WTC11 (cell line): ENCODE data around the gene GRM7. TPM values are rescaled to one million over a fixed set of nuclear protein-coding genes. Genes with fewer than 3 reads are reported as not detected.

ENCODE experiments used
- ATAC-seq: fragments of 200-7000 bp; cut with Tn5 transposase; 2 replicates; pipeline ENCODE4 v1.10.0; 2021; ENCODE audit warnings: mild to moderate bottlenecking, moderate library complexity
- CTCF ChIA-PET: fragments of 300-600 bp; sonication (Branson Sonifier 250); formaldehyde crosslinking; loops from one replicate; lab custom pipeline; 2021; ENCODE audit warnings: antibody characterized with exemption; lab: Charles Lee
- POLR2A ChIA-PET: fragments of 350-600 bp; sonication (Branson Sonifier 250); formaldehyde crosslinking; loops from one replicate; lab custom pipeline; 2021; ENCODE audit warnings: antibody characterized with exemption; lab: Charles Lee
- DNase-seq: peaks from one replicate; pipeline ENCODE4 v3.0.0; 2021; ENCODE audit warnings: low spot score
- H3K27ac Mint-ChIP-seq: 2 replicates; pipeline ENCODE4 v1.8.0; 2021; ENCODE audit warnings: mixed read lengths
- H3K27me3 Mint-ChIP-seq: 2 replicates; pipeline ENCODE4 v1.8.0; 2021; ENCODE audit warnings: low read depth, mild to moderate bottlenecking, moderate library complexity, mixed read lengths
- H3K36me3 Mint-ChIP-seq: 2 replicates; pipeline ENCODE4 v1.8.0; 2021; ENCODE audit warnings: mixed read lengths
- H3K4me1 Mint-ChIP-seq: 2 replicates; pipeline ENCODE4 v1.8.0; 2022; ENCODE audit warnings: mixed read lengths
- H3K4me3 Mint-ChIP-seq: 2 replicates; pipeline ENCODE4 v1.8.0; 2021; ENCODE audit warnings: mild to moderate bottlenecking, moderate library complexity, mixed read lengths
- H3K9me3 Mint-ChIP-seq: 2 replicates; pipeline ENCODE4 v1.8.0; 2021; ENCODE audit warnings: mixed read lengths
- ATF1 ChIP-seq: sonication (generic); formaldehyde crosslinking; IDR thresholded peaks from 2 replicates; pipeline ENCODE4 v1.8.1; 2023; ENCODE audit warnings: mild to moderate bottlenecking, moderate library complexity, missing genetic modification reagents
- ATF2 ChIP-seq: sonication (generic); formaldehyde crosslinking; IDR thresholded peaks from 2 replicates; pipeline ENCODE4 v1.8.1; 2022; ENCODE audit warnings: low read depth, missing genetic modification reagents, borderline replicate concordance
- CDX4 ChIP-seq: fragments of 250-450 bp; sonication (Bioruptor Pico); IDR thresholded peaks from 2 replicates; pipeline ENCODE4 v1.9.0; 2021; ENCODE audit warnings: moderate library complexity, mild to moderate bottlenecking, inconsistent platforms, borderline replicate concordance
- CREM ChIP-seq: sonication (generic); formaldehyde crosslinking; IDR thresholded peaks from 2 replicates; pipeline ENCODE4 v1.8.1; 2022; ENCODE audit warnings: mild to moderate bottlenecking, missing genetic modification reagents, moderate library complexity
- E2F5 ChIP-seq: sonication (generic); formaldehyde crosslinking; IDR thresholded peaks from 2 replicates; pipeline ENCODE4 v1.8.1; 2022; ENCODE audit warnings: mild to moderate bottlenecking, moderate library complexity, missing genetic modification reagents
- GRHL2 ChIP-seq: fragments of 250-450 bp; sonication (Bioruptor Pico); IDR thresholded peaks from 2 replicates; pipeline ENCODE4 v1.8.0; 2022; ENCODE audit warnings: mild to moderate bottlenecking, moderate library complexity; ENCODE audit not compliant: insufficient replicate concordance, severe bottlenecking
- IRF2 ChIP-seq: sonication (generic); formaldehyde crosslinking; IDR thresholded peaks from 2 replicates; pipeline ENCODE4 v1.8.0; 2022; ENCODE audit warnings: low read depth, missing genetic modification reagents, borderline replicate concordance
- MAX ChIP-seq: sonication (generic); formaldehyde crosslinking; IDR thresholded peaks from 2 replicates; pipeline ENCODE4 v1.8.0; 2022; ENCODE audit warnings: mild to moderate bottlenecking, missing genetic modification reagents
- MLX ChIP-seq: sonication (generic); formaldehyde crosslinking; IDR thresholded peaks from 2 replicates; pipeline ENCODE4 v1.8.1; 2023; ENCODE audit warnings: mild to moderate bottlenecking, missing genetic modification reagents, moderate library complexity
- OVOL2 ChIP-seq: fragments of 250-450 bp; sonication (Bioruptor Pico); IDR thresholded peaks from 2 replicates; pipeline ENCODE4 v1.9.0; 2021; ENCODE audit warnings: mild to moderate bottlenecking, borderline replicate concordance
- SMAD4 ChIP-seq: sonication (generic); formaldehyde crosslinking; IDR thresholded peaks from 2 replicates; pipeline ENCODE4 v1.8.0; 2022; ENCODE audit warnings: mild to moderate bottlenecking, missing genetic modification reagents
- SOX15 ChIP-seq: fragments of 250-450 bp; sonication (Bioruptor Pico); IDR thresholded peaks from 2 replicates; pipeline ENCODE4 v1.9.0; 2021; ENCODE audit warnings: mild to moderate bottlenecking
- TCF7 ChIP-seq: sonication (generic); formaldehyde crosslinking; IDR thresholded peaks from 2 replicates; pipeline ENCODE4 v1.8.0; 2022; ENCODE audit warnings: mild to moderate bottlenecking, low read depth, missing genetic modification reagents, moderate library complexity
- TEAD1 ChIP-seq: sonication (generic); formaldehyde crosslinking; IDR thresholded peaks from 2 replicates; pipeline ENCODE4 v1.8.0; 2022; ENCODE audit warnings: mild to moderate bottlenecking, missing genetic modification reagents
- TP53 ChIP-seq: sonication (generic); formaldehyde crosslinking; IDR thresholded peaks from 2 replicates; pipeline ENCODE4 v1.8.1; 2023; ENCODE audit warnings: mild to moderate bottlenecking, missing genetic modification reagents
- ZBTB21 ChIP-seq: sonication (generic); formaldehyde crosslinking; IDR thresholded peaks from 2 replicates; pipeline ENCODE4 v1.8.1; 2023; ENCODE audit warnings: mild to moderate bottlenecking, missing genetic modification reagents, borderline replicate concordance
- total RNA-seq: library from RNA; stranded (reverse); gene quantifications from 3 replicates; pipeline ENCODE4 v1.2.3, GENCODE V29; 2021
- TF ChIP-seq, protein P1 (sequence below): fragments of 250-450 bp; sonication (Bioruptor Pico); IDR thresholded peaks from 2 replicates; pipeline ENCODE4 v1.9.0; 2021; ENCODE audit warnings: mild to moderate bottlenecking, borderline replicate concordance

Gene GRM7
- total RNA-seq, 1 experiment from 2014 or later: 0.42 TPM

DNA sequence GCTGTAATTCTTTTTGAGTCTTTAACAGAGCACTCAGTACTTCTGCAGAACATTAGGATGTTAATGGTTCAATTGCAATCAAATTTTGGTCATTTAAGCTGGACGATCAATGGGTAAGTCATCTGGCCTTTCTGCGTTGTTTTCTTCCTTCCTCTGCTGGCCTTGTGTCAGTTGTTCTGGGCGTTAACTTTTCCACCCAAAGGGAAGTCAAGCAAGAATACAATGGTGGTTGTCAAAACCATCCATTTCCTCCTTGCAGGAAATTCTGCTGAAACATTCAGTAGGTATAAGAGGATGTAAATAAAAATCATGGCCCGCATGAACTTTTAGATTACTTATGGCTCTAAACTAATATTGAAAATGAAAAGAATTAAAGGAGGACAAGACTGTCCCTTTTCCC is 584.0 kb downstream of the GRM7 start (continued):
- TF ChIP-seq TEAD1 (CRISPR knock-in tag) (no peak), GRHL2 (CRISPR knock-in tag) (no peak), ATF1 (CRISPR knock-in tag) (no peak), IRF2 (CRISPR knock-in tag) (no peak), MAX (CRISPR knock-in tag) (no peak)
- TF ChIP-seq, protein P1, sequence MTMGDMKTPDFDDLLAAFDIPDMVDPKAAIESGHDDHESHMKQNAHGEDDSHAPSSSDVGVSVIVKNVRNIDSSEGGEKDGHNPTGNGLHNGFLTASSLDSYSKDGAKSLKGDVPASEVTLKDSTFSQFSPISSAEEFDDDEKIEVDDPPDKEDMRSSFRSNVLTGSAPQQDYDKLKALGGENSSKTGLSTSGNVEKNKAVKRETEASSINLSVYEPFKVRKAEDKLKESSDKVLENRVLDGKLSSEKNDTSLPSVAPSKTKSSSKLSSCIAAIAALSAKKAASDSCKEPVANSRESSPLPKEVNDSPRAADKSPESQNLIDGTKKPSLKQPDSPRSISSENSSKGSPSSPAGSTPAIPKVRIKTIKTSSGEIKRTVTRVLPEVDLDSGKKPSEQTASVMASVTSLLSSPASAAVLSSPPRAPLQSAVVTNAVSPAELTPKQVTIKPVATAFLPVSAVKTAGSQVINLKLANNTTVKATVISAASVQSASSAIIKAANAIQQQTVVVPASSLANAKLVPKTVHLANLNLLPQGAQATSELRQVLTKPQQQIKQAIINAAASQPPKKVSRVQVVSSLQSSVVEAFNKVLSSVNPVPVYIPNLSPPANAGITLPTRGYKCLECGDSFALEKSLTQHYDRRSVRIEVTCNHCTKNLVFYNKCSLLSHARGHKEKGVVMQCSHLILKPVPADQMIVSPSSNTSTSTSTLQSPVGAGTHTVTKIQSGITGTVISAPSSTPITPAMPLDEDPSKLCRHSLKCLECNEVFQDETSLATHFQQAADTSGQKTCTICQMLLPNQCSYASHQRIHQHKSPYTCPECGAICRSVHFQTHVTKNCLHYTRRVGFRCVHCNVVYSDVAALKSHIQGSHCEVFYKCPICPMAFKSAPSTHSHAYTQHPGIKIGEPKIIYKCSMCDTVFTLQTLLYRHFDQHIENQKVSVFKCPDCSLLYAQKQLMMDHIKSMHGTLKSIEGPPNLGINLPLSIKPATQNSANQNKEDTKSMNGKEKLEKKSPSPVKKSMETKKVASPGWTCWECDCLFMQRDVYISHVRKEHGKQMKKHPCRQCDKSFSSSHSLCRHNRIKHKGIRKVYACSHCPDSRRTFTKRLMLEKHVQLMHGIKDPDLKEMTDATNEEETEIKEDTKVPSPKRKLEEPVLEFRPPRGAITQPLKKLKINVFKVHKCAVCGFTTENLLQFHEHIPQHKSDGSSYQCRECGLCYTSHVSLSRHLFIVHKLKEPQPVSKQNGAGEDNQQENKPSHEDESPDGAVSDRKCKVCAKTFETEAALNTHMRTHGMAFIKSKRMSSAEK (CRISPR knock-in tag): no peak
- TF ChIP-seq, all 79 proteins: peak for 0

GRCh38 chr3:7445331-7445730 is 584.4 kb downstream of the GRM7 start:
- DNase-seq (no peak), ATAC-seq (no peak)
- H3K9me3 Mint-ChIP-seq: peaks cover 4% of the 10 kb centered on the region
- H3K27me3 Mint-ChIP-seq: no peaks in the 10 kb centered on the region
- H3K4me3 Mint-ChIP-seq: no peak overlapping the region
- H3K4me1 Mint-ChIP-seq: no peaks in the 10 kb centered on the region; the same call in 1 of the 2 replicates
- ChIA-PET CTCF (no interaction called here), POLR2A (no interaction called here)
- no peak overlapping the region for H3K27ac Mint-ChIP-seq
- no peak for TF ChIP-seq TP53 (CRISPR knock-in tag)
- TF ChIP-seq MLX (CRISPR knock-in tag): no peak
- TF ChIP-seq E2F5: no peak
- TF ChIP-seq SMAD4: no peak
- no peak for TF ChIP-seq CREM (CRISPR knock-in tag)
- no peak for TF ChIP-seq ATF2 (CRISPR knock-in tag)
- TF ChIP-seq, protein P1 (CRISPR knock-in tag): no peak
- no peak for TF ChIP-seq OVOL2 (CRISPR knock-in tag)
- no peak for TF ChIP-seq CDX4 (CRISPR knock-in tag)
- no peak for TF ChIP-seq ZBTB21 (CRISPR knock-in tag)
- TF ChIP-seq SOX15 (CRISPR knock-in tag): no peak
- TF ChIP-seq GRHL2 (CRISPR knock-in tag): no peak
- TF ChIP-seq TCF7 (CRISPR knock-in tag): no peak
- no peaks in the 10 kb centered on the region for H3K36me3 Mint-ChIP-seq
